Measurements from ENCODE around the gene KCNQ1. TPM values are rescaled to one million over a fixed set of nuclear protein-coding genes. Genes with fewer than 3 reads are reported as not detected.

The KCNQ1 gene
- total RNA-seq, 1 experiment from 2014 or later: 9.2 TPM

GRCh38 chr11:2791521-2792380, 346.9 kb downstream of the KCNQ1 start:
- DNase-seq: peak; percentile 26
- H3K4me1 Mint-ChIP-seq (ENCODE audit: low read depth, unreplicated experiment): no peaks in the 10 kb centered on the region
- CTCF ChIA-PET: no interaction called here
- peaks cover 7% of the 10 kb centered on the region for H3K36me3 Mint-ChIP-seq (ENCODE audit: insufficient read depth, unreplicated experiment)
- intact Hi-C loops (cut with micrococcal nuclease; ENCODE audit: unreplicated experiment): no loop called here
- no peak for TF ChIP-seq CTCF (IDR thresholded peaks at IDR 0.05; ENCODE audit: unreplicated experiment)
- H3K27me3 Mint-ChIP-seq (ENCODE audit: unreplicated experiment): peaks cover 68% of the 10 kb centered on the region
- H3K27ac Mint-ChIP-seq (ENCODE audit: unreplicated experiment): peak overlapping the region; percentile 21
- no TSS peak for BruUV-seq (replicated peaks)
- peaks cover under 1% of the 10 kb centered on the region for H3K9me3 Mint-ChIP-seq (ENCODE audit: low read depth, unreplicated experiment)
- H3K4me3 Mint-ChIP-seq (ENCODE audit: low read depth, unreplicated experiment): peak overlapping the region; percentile 62

GRCh38 chr11:2792381-2793250, 347.8 kb downstream of the KCNQ1 start:
- no TSS peak for BruUV-seq (replicated peaks)
- Mint-ChIP-seq H3K4me1 (ENCODE audit: low read depth, unreplicated experiment) (no peaks in the 10 kb centered on the region), H3K9me3 (ENCODE audit: low read depth, unreplicated experiment) (no peaks in the 10 kb centered on the region), H3K27me3 (ENCODE audit: unreplicated experiment) (peaks cover 68% of the 10 kb centered on the region), H3K4me3 (ENCODE audit: low read depth, unreplicated experiment) (peak overlapping the region; percentile 62), H3K27ac (ENCODE audit: unreplicated experiment) (peak overlapping the region; percentile 21), H3K36me3 (ENCODE audit: insufficient read depth, unreplicated experiment) (peaks cover 7% of the 10 kb centered on the region)
- CTCF ChIA-PET: no interaction called here
- peak; percentile 30 for DNase-seq
- TF ChIP-seq CTCF (IDR thresholded peaks at IDR 0.05; ENCODE audit: unreplicated experiment): no peak
- intact Hi-C loops (cut with micrococcal nuclease; ENCODE audit: unreplicated experiment): no loop called here

GRCh38 chr11:2793701-2794045, 348.9 kb downstream of the KCNQ1 start:
- TF ChIP-seq CTCF (IDR thresholded peaks at IDR 0.05; ENCODE audit: unreplicated experiment): no peak
- Mint-ChIP-seq H3K9me3 (ENCODE audit: low read depth, unreplicated experiment) (no peaks in the 10 kb centered on the region), H3K27me3 (ENCODE audit: unreplicated experiment) (peaks cover 69% of the 10 kb centered on the region), H3K27ac (ENCODE audit: unreplicated experiment) (no peak overlapping the region), H3K4me1 (ENCODE audit: low read depth, unreplicated experiment) (no peaks in the 10 kb centered on the region), H3K36me3 (ENCODE audit: insufficient read depth, unreplicated experiment) (peaks cover 7% of the 10 kb centered on the region), H3K4me3 (ENCODE audit: low read depth, unreplicated experiment) (no peak overlapping the region)
- intact Hi-C loops (cut with micrococcal nuclease; ENCODE audit: unreplicated experiment): no loop called here
- BruUV-seq (replicated peaks): no TSS peak
- DNase-seq: no peak
- CTCF ChIA-PET: no interaction called here

- no peaks in the 10 kb centered on the region for H3K4me1 Mint-ChIP-seq (ENCODE audit: low read depth, unreplicated experiment)
- H3K27ac Mint-ChIP-seq (ENCODE audit: unreplicated experiment): no peak overlapping the region
- peaks cover 5% of the 10 kb centered on the region for H3K9me3 Mint-ChIP-seq (ENCODE audit: low read depth, unreplicated experiment)
- peaks cover 7% of the 10 kb centered on the region for H3K36me3 Mint-ChIP-seq (ENCODE audit: insufficient read depth, unreplicated experiment)
- H3K4me3 Mint-ChIP-seq (ENCODE audit: low read depth, unreplicated experiment): no peak overlapping the region
- no peak for DNase-seq
- no peak for TF ChIP-seq CTCF (IDR thresholded peaks at IDR 0.05; ENCODE audit: unreplicated experiment)
- no TSS peak for BruUV-seq (replicated peaks)
- H3K27me3 Mint-ChIP-seq (ENCODE audit: unreplicated experiment): peaks cover 69% of the 10 kb centered on the region
- intact Hi-C loops (cut with micrococcal nuclease; ENCODE audit: unreplicated experiment): no loop called here
- CTCF ChIA-PET: no interaction called here
Observed at GRCh38 chr11:2794046-2794967, 349.5 kb downstream of the KCNQ1 start.

Data from Calu3 (cell line).